ENCODE results near the gene KCNJ10.

GRCh38 chr1:160040476-160040875, 29.5 kb downstream of the KCNJ10 start:
- TF ChIP-seq CTCF (IDR thresholded peaks at IDR 0.05; ENCODE audit: insufficient read depth, low read depth, low read length) = no peak
- no peak for TF ChIP-seq EZH2 (IDR thresholded peaks at IDR 0.05; ENCODE audit: insufficient read depth, low read length)

Measured in astrocyte (in vitro differentiated cells and primary cell).